Chondrocyte (in vitro differentiated cells): ENCODE data around the gene GSG1L. TPM values are rescaled to one million over a fixed set of nuclear protein-coding genes. Genes with fewer than 3 reads are reported as not detected.
A peak's percentile ranks its signal among the peaks of the same experiment; 100 is the strongest.

Source experiments
- DNase-seq: peaks from one replicate; pipeline ENCODE4 v3.0.0; 2021; ENCODE audit warnings: mixed read lengths, low spot score
- H3K27ac Mint-ChIP-seq: one replicate; pipeline ENCODE4 v1.8.0; 2021; ENCODE audit warnings: mild to moderate bottlenecking, moderate library complexity, mixed read lengths; ENCODE audit not compliant: unreplicated experiment
- H3K27me3 Mint-ChIP-seq: 2 replicates; pipeline ENCODE4 v1.8.0; 2021; ENCODE audit warnings: low read depth, mixed read lengths
- H3K36me3 Mint-ChIP-seq: 2 replicates; pipeline ENCODE4 v1.8.0; 2021; ENCODE audit warnings: low read depth, mixed read lengths
- H3K4me1 Mint-ChIP-seq: 2 replicates; pipeline ENCODE4 v1.8.0; 2021; ENCODE audit warnings: low read depth, mild to moderate bottlenecking, mixed read lengths
- H3K4me3 Mint-ChIP-seq: one replicate; pipeline ENCODE4 v1.8.0; 2021; ENCODE audit warnings: mild to moderate bottlenecking, moderate library complexity, mixed read lengths; ENCODE audit not compliant: unreplicated experiment
- H3K9me3 Mint-ChIP-seq: 2 replicates; pipeline ENCODE4 v1.8.0; 2021; ENCODE audit warnings: low read depth, mixed read lengths
- CTCF ChIP-seq: fragments of 200-600 bp; sonication (generic); IDR thresholded peaks from 2 replicates; pipeline ENCODE4 v1.5.0; 2021; ENCODE audit warnings: antibody characterized with exemption, mild to moderate bottlenecking, moderate library complexity
- total RNA-seq: library from RNA; stranded (reverse); gene quantifications from 3 replicates; pipeline ENCODE4 v1.2.1, GENCODE V29; 2021

The GSG1L gene
- total RNA-seq, 1 donor from 2014 or later: not detected

- DNase-seq: peak; percentile 51
- TF ChIP-seq CTCF: no peak
- no peak overlapping the region for H3K27ac Mint-ChIP-seq
- peaks cover 2% of the 10 kb centered on the region for H3K4me1 Mint-ChIP-seq
- H3K9me3 Mint-ChIP-seq: peaks cover 3% of the 10 kb centered on the region
- peaks cover 45% of the 10 kb centered on the region for H3K27me3 Mint-ChIP-seq
- H3K36me3 Mint-ChIP-seq: no peaks in the 10 kb centered on the region
- H3K4me3 Mint-ChIP-seq: no peak overlapping the region
Observed at GRCh38 chr16:27844826-27845225, 218.7 kb downstream of the GSG1L start.

- peak; percentile 2 for DNase-seq
- H3K4me1 Mint-ChIP-seq: peaks cover 7% of the 10 kb centered on the region
- no peak for TF ChIP-seq CTCF
- H3K4me3 Mint-ChIP-seq: no peak overlapping the region
- peaks cover 43% of the 10 kb centered on the region for H3K27me3 Mint-ChIP-seq
- H3K36me3 Mint-ChIP-seq: no peaks in the 10 kb centered on the region
- H3K9me3 Mint-ChIP-seq: peaks cover 3% of the 10 kb centered on the region
- no peak overlapping the region for H3K27ac Mint-ChIP-seq
Observed at GRCh38 chr16:27843800-27844199, 219.7 kb downstream of the GSG1L start.

GRCh38 chr16:27841911-27842310 lies 221.6 kb downstream of the GSG1L start:
- H3K27ac Mint-ChIP-seq: no peak overlapping the region
- TF ChIP-seq CTCF: no peak
- peaks cover 5% of the 10 kb centered on the region for H3K4me1 Mint-ChIP-seq
- no peaks in the 10 kb centered on the region for H3K36me3 Mint-ChIP-seq
- H3K27me3 Mint-ChIP-seq: peaks cover 40% of the 10 kb centered on the region
- peak; percentile 29 for DNase-seq
- H3K4me3 Mint-ChIP-seq: no peak overlapping the region
- H3K9me3 Mint-ChIP-seq: peaks cover 3% of the 10 kb centered on the region

- H3K9me3 Mint-ChIP-seq: peaks cover 8% of the 10 kb centered on the region
- TF ChIP-seq CTCF: no peak
- H3K4me1 Mint-ChIP-seq: peaks cover 5% of the 10 kb centered on the region
- H3K4me3 Mint-ChIP-seq: no peak overlapping the region
- peak; percentile 68 for DNase-seq
- no peaks in the 10 kb centered on the region for H3K36me3 Mint-ChIP-seq
- H3K27me3 Mint-ChIP-seq: peaks cover 46% of the 10 kb centered on the region
- no peak overlapping the region for H3K27ac Mint-ChIP-seq
Observed at GRCh38 chr16:27841061-27841801, 222.3 kb downstream of the GSG1L start.

GRCh38 chr16:27840311-27841060 lies 223.0 kb downstream of the GSG1L start:
- peak; percentile 70 for DNase-seq
- Mint-ChIP-seq H3K4me3 (no peak overlapping the region), H3K9me3 (peaks cover 5% of the 10 kb centered on the region), H3K27ac (no peak overlapping the region), H3K36me3 (no peaks in the 10 kb centered on the region), H3K4me1 (peaks cover 5% of the 10 kb centered on the region), H3K27me3 (peaks cover 43% of the 10 kb centered on the region)
- no peak for TF ChIP-seq CTCF
